GM23338 (cell line): ENCODE results near the gene ATP23. TPM values are rescaled to one million over a fixed set of nuclear protein-coding genes. Genes with fewer than 3 reads are reported as not detected.

Source experiments
- ATAC-seq: fragments of 200-7000 bp; cut with Tn5 transposase; 3 replicates; pipeline ENCODE4 v1.9.1; 2020
- DNase-seq: peaks from one replicate; pipeline ENCODE4 v3.0.0-alpha.2; 2015; ENCODE audit warnings: low spot score
- H2AFZ ChIP-seq: fragments of 200-600 bp; sonication (generic); 2 replicates; pipeline ENCODE4 v1.8.0; 2016; ENCODE audit warnings: antibody characterized with exemption, mild to moderate bottlenecking, moderate library complexity
- H3F3A ChIP-seq: fragments of 200-600 bp; sonication (generic); replicated peaks from 2 replicates; pipeline ENCODE4 v1.8.0; 2017; ENCODE audit warnings: antibody characterized with exemption, mixed run types, low read depth
- H3K27ac ChIP-seq: fragments of 200-600 bp; sonication (generic); 2 replicates; pipeline ENCODE4 v1.6.1; 2016; ENCODE audit warnings: low read depth
- H3K27me3 ChIP-seq: fragments of 200-600 bp; sonication (generic); 2 replicates; pipeline ENCODE4 v1.8.0; 2016; ENCODE audit warnings: mild to moderate bottlenecking, mixed run types, moderate library complexity; ENCODE audit not compliant: insufficient read depth
- H3K36me3 ChIP-seq: fragments of 200-600 bp; sonication (generic); 2 replicates; pipeline ENCODE4 v1.8.0; 2016; ENCODE audit warnings: mild to moderate bottlenecking; ENCODE audit not compliant: insufficient read depth
- H3K4me1 ChIP-seq: fragments of 200-600 bp; sonication (generic); 2 replicates; pipeline ENCODE4 v1.8.0; 2016; ENCODE audit warnings: mild to moderate bottlenecking, moderate library complexity; ENCODE audit not compliant: insufficient read depth
- H3K4me2 ChIP-seq: fragments of 200-600 bp; sonication (generic); 2 replicates; pipeline ENCODE4 v1.7.1; 2017; ENCODE audit warnings: mixed run types
- H3K4me3 ChIP-seq: fragments of 200-600 bp; sonication (generic); 2 replicates; pipeline ENCODE4 v1.6.1; 2016; ENCODE audit warnings: mixed run types
- H3K79me2 ChIP-seq: fragments of 200-600 bp; sonication (generic); replicated peaks from 2 replicates; pipeline ENCODE4 v1.8.0; 2017; ENCODE audit warnings: mild to moderate bottlenecking; ENCODE audit not compliant: insufficient read depth
- H3K9me2 ChIP-seq: fragments of 200-600 bp; sonication (generic); 2 replicates; pipeline ENCODE4 v1.8.0; 2017; ENCODE audit not compliant: insufficient read depth
- H4K20me1 ChIP-seq: fragments of 200-600 bp; sonication (generic); replicated peaks from 2 replicates; pipeline ENCODE4 v1.8.0; 2017; ENCODE audit warnings: mild to moderate bottlenecking; ENCODE audit not compliant: insufficient read depth
- H3K27ac Mint-ChIP-seq: 2 replicates; pipeline ENCODE4 v1.8.0; 2020; ENCODE audit warnings: inconsistent platforms, mild to moderate bottlenecking, moderate library complexity, mixed read lengths
- H3K27me3 Mint-ChIP-seq: 3 replicates; pipeline ENCODE4 v1.8.0; 2022; ENCODE audit warnings: low read depth, mild to moderate bottlenecking, moderate library complexity, mixed read lengths, inconsistent platforms; ENCODE audit not compliant: insufficient read depth, poor library complexity
- H3K36me3 Mint-ChIP-seq: 3 replicates; pipeline ENCODE4 v1.8.0; 2021; ENCODE audit warnings: low read depth, mild to moderate bottlenecking, inconsistent platforms, moderate library complexity, mixed read lengths
- H3K4me1 Mint-ChIP-seq: 3 replicates; pipeline ENCODE4 v1.8.0; 2020; ENCODE audit warnings: mild to moderate bottlenecking, inconsistent platforms, mixed read lengths
- H3K4me3 Mint-ChIP-seq: 3 replicates; pipeline ENCODE4 v1.8.0; 2021; ENCODE audit warnings: moderate library complexity, mild to moderate bottlenecking, inconsistent platforms, mixed read lengths
- H3K9me3 Mint-ChIP-seq: 3 replicates; pipeline ENCODE4 v1.8.0; 2020; ENCODE audit warnings: moderate library complexity, mild to moderate bottlenecking, inconsistent platforms, mixed read lengths
- CREB1 ChIP-seq: fragments of 250-450 bp; sonication (Bioruptor Pico); IDR thresholded peaks from 2 replicates; pipeline ENCODE4 v1.5.0; 2020; ENCODE audit warnings: low read depth, mild to moderate bottlenecking, moderate library complexity
- EZH2 ChIP-seq: fragments of 200-600 bp; sonication (generic); IDR thresholded peaks from one replicate; pipeline ENCODE4 v1.8.0; 2017; ENCODE audit warnings: antibody characterized with exemption, mild to moderate bottlenecking, low read depth; ENCODE audit not compliant: unreplicated experiment
- EZH2phosphoT487 ChIP-seq: fragments of 200-600 bp; sonication (generic); IDR thresholded peaks from one replicate; pipeline ENCODE4 v1.8.1; 2018; ENCODE audit warnings: antibody characterized with exemption; ENCODE audit not compliant: unreplicated experiment
- JUNB ChIP-seq: IDR thresholded peaks from one replicate; pipeline ENCODE4 v1.6.1; 2016; ENCODE audit warnings: antibody characterized with exemption; ENCODE audit not compliant: unreplicated experiment
- NANOG ChIP-seq: IDR thresholded peaks from 2 replicates; pipeline ENCODE4 v1.6.1; 2016; ENCODE audit warnings: antibody characterized with exemption, borderline replicate concordance
- POLR2AphosphoS5 ChIP-seq: IDR thresholded peaks from 2 replicates; pipeline ENCODE4 v1.6.1; 2016; ENCODE audit warnings: antibody characterized with exemption, low read depth
- STAT1 ChIP-seq: IDR thresholded peaks from one replicate; pipeline ENCODE4 v1.6.1; 2016; ENCODE audit warnings: antibody characterized with exemption; ENCODE audit not compliant: unreplicated experiment
- ZNF114 ChIP-seq: fragments of 250-450 bp; sonication (Bioruptor Pico); IDR thresholded peaks from 2 replicates; pipeline ENCODE4 v1.5.0; 2020; ENCODE audit warnings: mild to moderate bottlenecking, moderate library complexity
- polyA plus RNA-seq: library from polyadenylated mRNA; unstranded; fragments of >200 nt; fragmentation: Nextera tagmentation; extraction: Ambion mirVana; gene quantifications from 2 replicates; pipeline ENCODE4 v1.2.1, GENCODE V29; 2016
- total RNA-seq: library from RNA; depleted of rRNA; stranded (reverse); fragments of >200 nt; shearing (Covaris generic); gene quantifications from 2 replicates; pipeline ENCODE4 v1.2.3, GENCODE V29; 2014
- TF ChIP-seq, protein P1 (sequence below): fragments of 250-450 bp; sonication (Bioruptor Pico); IDR thresholded peaks from 2 replicates; pipeline ENCODE4 v1.5.0; 2020; ENCODE audit warnings: mild to moderate bottlenecking, moderate library complexity
- TF ChIP-seq, protein P2 (sequence below): IDR thresholded peaks from 2 replicates; pipeline ENCODE4 v1.6.1; 2016; ENCODE audit warnings: antibody characterized with exemption

ATP23 gene
- total and polyA plus RNA-seq, 2 experiments from 2014 or later: 14.7 to 21.0 TPM

DNA sequence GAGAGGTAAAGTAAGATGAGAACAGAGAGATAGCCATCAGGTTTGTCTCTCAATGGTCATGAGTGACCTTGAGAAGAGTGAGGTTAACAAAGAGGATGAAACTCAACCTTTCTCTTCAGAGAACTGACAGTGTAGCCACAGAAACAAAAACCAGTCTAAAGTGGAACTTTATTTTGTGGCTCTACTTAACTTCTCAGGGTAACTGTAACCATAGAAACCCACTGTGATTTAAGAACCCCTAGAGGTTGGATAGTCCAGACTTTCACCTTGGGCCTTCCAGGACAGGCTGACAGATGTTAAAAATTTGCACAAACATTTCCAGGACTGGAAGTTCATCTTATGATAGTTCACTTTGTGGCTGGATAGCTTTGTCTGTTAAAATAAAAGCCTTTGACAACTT is 48.5 kb downstream of the ATP23 start (continued):
- TF ChIP-seq, protein P1, sequence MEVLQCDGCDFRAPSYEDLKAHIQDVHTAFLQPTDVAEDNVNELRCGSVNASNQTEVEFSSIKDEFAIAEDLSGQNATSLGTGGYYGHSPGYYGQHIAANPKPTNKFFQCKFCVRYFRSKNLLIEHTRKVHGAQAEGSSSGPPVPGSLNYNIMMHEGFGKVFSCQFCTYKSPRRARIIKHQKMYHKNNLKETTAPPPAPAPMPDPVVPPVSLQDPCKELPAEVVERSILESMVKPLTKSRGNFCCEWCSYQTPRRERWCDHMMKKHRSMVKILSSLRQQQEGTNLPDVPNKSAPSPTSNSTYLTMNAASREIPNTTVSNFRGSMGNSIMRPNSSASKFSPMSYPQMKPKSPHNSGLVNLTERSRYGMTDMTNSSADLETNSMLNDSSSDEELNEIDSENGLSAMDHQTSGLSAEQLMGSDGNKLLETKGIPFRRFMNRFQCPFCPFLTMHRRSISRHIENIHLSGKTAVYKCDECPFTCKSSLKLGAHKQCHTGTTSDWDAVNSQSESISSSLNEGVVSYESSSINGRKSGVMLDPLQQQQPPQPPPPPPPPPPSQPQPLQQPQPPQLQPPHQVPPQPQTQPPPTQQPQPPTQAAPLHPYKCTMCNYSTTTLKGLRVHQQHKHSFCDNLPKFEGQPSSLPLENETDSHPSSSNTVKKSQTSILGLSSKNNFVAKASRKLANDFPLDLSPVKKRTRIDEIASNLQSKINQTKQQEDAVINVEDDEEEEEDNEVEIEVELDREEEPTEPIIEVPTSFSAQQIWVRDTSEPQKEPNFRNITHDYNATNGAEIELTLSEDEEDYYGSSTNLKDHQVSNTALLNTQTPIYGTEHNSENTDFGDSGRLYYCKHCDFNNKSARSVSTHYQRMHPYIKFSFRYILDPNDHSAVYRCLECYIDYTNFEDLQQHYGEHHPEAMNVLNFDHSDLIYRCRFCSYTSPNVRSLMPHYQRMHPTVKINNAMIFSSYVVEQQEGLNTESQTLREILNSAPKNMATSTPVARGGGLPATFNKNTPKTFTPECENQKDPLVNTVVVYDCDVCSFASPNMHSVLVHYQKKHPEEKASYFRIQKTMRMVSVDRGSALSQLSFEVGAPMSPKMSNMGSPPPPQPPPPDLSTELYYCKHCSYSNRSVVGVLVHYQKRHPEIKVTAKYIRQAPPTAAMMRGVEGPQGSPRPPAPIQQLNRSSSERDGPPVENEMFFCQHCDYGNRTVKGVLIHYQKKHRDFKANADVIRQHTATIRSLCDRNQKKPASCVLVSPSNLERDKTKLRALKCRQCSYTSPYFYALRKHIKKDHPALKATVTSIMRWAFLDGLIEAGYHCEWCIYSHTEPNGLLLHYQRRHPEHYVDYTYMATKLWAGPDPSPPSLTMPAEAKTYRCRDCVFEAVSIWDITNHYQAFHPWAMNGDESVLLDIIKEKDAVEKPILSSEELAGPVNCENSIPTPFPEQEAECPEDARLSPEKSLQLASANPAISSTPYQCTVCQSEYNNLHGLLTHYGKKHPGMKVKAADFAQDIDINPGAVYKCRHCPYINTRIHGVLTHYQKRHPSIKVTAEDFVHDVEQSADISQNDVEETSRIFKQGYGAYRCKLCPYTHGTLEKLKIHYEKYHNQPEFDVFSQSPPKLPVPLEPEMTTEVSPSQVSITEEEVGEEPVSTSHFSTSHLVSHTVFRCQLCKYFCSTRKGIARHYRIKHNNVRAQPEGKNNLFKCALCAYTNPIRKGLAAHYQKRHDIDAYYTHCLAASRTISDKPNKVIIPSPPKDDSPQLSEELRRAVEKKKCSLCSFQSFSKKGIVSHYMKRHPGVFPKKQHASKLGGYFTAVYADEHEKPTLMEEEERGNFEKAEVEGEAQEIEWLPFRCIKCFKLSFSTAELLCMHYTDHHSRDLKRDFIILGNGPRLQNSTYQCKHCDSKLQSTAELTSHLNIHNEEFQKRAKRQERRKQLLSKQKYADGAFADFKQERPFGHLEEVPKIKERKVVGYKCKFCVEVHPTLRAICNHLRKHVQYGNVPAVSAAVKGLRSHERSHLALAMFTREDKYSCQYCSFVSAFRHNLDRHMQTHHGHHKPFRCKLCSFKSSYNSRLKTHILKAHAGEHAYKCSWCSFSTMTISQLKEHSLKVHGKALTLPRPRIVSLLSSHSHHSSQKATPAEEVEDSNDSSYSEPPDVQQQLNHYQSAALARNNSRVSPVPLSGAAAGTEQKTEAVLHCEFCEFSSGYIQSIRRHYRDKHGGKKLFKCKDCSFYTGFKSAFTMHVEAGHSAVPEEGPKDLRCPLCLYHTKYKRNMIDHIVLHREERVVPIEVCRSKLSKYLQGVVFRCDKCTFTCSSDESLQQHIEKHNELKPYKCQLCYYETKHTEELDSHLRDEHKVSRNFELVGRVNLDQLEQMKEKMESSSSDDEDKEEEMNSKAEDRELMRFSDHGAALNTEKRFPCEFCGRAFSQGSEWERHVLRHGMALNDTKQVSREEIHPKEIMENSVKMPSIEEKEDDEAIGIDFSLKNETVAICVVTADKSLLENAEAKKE: no peak
- TF ChIP-seq ZNF114 (CRISPR knock-in tag): no peak
- no peak for TF ChIP-seq CREB1
- TF ChIP-seq POLR2AphosphoS5: no peak
- TF ChIP-seq NANOG: no peak
- no peak for TF ChIP-seq JUNB
- TF ChIP-seq, protein P2, sequence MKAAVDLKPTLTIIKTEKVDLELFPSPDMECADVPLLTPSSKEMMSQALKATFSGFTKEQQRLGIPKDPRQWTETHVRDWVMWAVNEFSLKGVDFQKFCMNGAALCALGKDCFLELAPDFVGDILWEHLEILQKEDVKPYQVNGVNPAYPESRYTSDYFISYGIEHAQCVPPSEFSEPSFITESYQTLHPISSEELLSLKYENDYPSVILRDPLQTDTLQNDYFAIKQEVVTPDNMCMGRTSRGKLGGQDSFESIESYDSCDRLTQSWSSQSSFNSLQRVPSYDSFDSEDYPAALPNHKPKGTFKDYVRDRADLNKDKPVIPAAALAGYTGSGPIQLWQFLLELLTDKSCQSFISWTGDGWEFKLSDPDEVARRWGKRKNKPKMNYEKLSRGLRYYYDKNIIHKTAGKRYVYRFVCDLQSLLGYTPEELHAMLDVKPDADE: no peak
- no peak for TF ChIP-seq STAT1
- TF ChIP-seq EZH2: no peak
- TF ChIP-seq EZH2phosphoT487: no peak

DNA sequence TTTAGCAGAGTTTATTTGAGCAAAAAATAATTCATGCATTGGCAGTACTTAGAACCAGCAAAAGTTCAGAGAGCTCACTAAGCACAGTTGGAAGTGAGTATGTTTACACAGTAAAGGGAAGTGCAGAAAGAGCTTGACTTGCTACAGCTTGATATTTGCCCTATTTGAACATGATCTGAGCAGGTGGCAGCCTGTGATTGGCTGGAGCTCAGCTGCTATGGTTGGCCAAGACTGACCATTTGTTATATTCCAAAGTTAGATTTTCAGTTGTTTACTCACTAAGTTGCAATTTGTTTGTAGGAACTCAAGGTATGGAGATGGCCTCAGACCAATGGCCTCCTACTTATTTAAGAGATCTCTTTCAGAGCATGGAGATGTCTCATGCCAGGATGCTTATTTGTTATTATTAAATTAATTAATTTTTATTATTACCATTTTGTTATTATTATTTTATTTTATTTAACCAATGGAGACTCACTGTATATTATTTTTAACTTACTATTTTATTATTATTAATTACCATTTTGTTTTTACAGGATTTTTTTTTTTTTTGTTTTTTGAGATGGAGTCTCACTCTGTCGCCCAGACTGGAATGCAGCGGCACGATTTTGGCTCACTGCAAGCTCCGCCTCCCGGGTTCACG is 49.0 kb downstream of the ATP23 start:
- Histone ChIP-seq H3K4me3 (no peak overlapping the region), H3F3A (no peaks in the 10 kb centered on the region), H3K79me2 (no peaks in the 10 kb centered on the region), H3K4me1 (no peaks in the 10 kb centered on the region), H2AFZ (no peak overlapping the region), H3K27me3 (no peaks in the 10 kb centered on the region), H3K9me2 (peaks cover 2% of the 10 kb centered on the region; the same call in 1 of the 2 replicates), H3K4me2 (no peak overlapping the region), H3K36me3 (no peaks in the 10 kb centered on the region), H4K20me1 (no peaks in the 10 kb centered on the region), H3K27ac (no peak overlapping the region)
- H3K4me3 Mint-ChIP-seq: no peak overlapping the region
- no peak for TF ChIP-seq POLR2AphosphoS5
- no peaks in the 10 kb centered on the region for H3K4me1 Mint-ChIP-seq
- no peaks in the 10 kb centered on the region for H3K36me3 Mint-ChIP-seq
- no peak overlapping the region for H3K27ac Mint-ChIP-seq
- no peaks in the 10 kb centered on the region for H3K27me3 Mint-ChIP-seq
- H3K9me3 Mint-ChIP-seq: no peaks in the 10 kb centered on the region
- ATAC-seq: no peak
- DNase-seq: no peak
